HCT116 (cell line): ENCODE results near the gene CEMIP2. TPM values are rescaled to one million over a fixed set of nuclear protein-coding genes. Genes with fewer than 3 reads are reported as not detected.
A peak's percentile ranks its signal among the peaks of the same experiment; 100 is the strongest.

ENCODE experiments used
- ATAC-seq: fragments of 200-7000 bp; cut with Tn5 transposase; 2 replicates; pipeline ENCODE4 v1.9.1; 2020; ENCODE audit warnings: mild to moderate bottlenecking, moderate library complexity
- BruUV-seq: library from RNA; stranded (reverse); fragments of 400-500 nt; replicated peaks from 2 replicates; lab custom pipeline; 2021; lab: Mats Ljungman, UMichigan
- CTCF ChIA-PET: fragments of 300-600 bp; sonication (Branson Sonifier 250); formaldehyde crosslinking; loops from one replicate; lab custom pipeline; 2021; ENCODE audit warnings: antibody characterized with exemption; lab: Charles Lee
- POLR2A ChIA-PET: fragments of 300-600, 350-600 bp; sonication (Branson Sonifier 250); formaldehyde crosslinking; loops from one replicate; lab custom pipeline; 2021; ENCODE audit warnings: antibody characterized with exemption; lab: Charles Lee
- RAD21 ChIA-PET, 2 experiments: fragments of 300-600 bp; sonication (Branson Sonifier 250); formaldehyde crosslinking; loops; one replicate each; lab custom pipeline; 2023; ENCODE audit warnings: low total read pairs in 2 of 2; ENCODE audit not compliant: uncharacterized antibody in 2 of 2, unreplicated experiment in 2 of 2, low non-redundant PET in 1 of 2; lab: Charles Lee
- DNase-seq: peaks from one replicate; pipeline ENCODE4 v3.0.0-alpha.2; 2010; ENCODE audit warnings: low read depth, low spot score
- H2AFZ ChIP-seq: fragments of 200-600 bp; shearing (Covaris generic), sonication (generic); 2 replicates; pipeline ENCODE4 v1.6.1; 2017; ENCODE audit warnings: low read depth, mixed run types, mixed read lengths, antibody characterized with exemption, low read length; ENCODE audit not compliant: poor library complexity, severe bottlenecking
- H3K27ac ChIP-seq: 2 replicates; pipeline ENCODE4 v1.5.1; 2012; ENCODE audit warnings: low read depth, low read length
- H3K27me3 ChIP-seq: fragments of 200-600 bp; sonication (generic); 2 replicates; pipeline ENCODE4 v1.6.1; 2016; ENCODE audit warnings: mixed run types, low read length, mixed read lengths; ENCODE audit not compliant: insufficient read depth
- H3K36me3 ChIP-seq, 2 experiments: fragments of 200-500 bp in 1 of 2; fragments of 200-600 bp in 1 of 2; sonication (Bioruptor generic) in 1 of 2; sonication (generic) in 1 of 2; 2 replicates each; pipeline versions ENCODE4 v1.5.1 to v1.6.1; 2014 to 2016; ENCODE audit warnings: low read length in 2 of 2, inconsistent platforms in 1 of 2, mixed read lengths in 1 of 2, mixed run types in 1 of 2; ENCODE audit not compliant: insufficient read depth in 2 of 2, control insufficient read depth in 1 of 2
- H3K4me1 ChIP-seq, 2 experiments: fragments of 200-600 bp in 1 of 2; sonication (generic) in 1 of 2; 2 replicates each; pipeline versions ENCODE4 v1.5.1 to v1.6.1; 2012 to 2017; ENCODE audit warnings: low read length in 2 of 2, inconsistent platforms in 1 of 2, mild to moderate bottlenecking in 1 of 2, mixed read lengths in 1 of 2, mixed run types in 1 of 2, moderate library complexity in 1 of 2; ENCODE audit not compliant: insufficient read depth in 2 of 2, control insufficient read depth in 1 of 2
- H3K4me2 ChIP-seq: fragments of 200-600 bp; sonication (generic); 2 replicates; pipeline ENCODE4 v1.6.1; 2017; ENCODE audit warnings: mixed run types, low read length, mixed read lengths
- H3K4me3 ChIP-seq, 2 experiments: fragments of 200-600 bp in 1 of 2; sonication (generic) in 1 of 2; replicated peaks in 1 of 2; 2 replicates each; pipeline ENCODE4 v1.5.1; 2011 to 2016; ENCODE audit warnings: low read length in 2 of 2, control low read depth in 1 of 2, low read depth in 1 of 2, mild to moderate bottlenecking in 1 of 2, mixed read lengths in 1 of 2, mixed run types in 1 of 2
- H3K79me2 ChIP-seq: fragments of 200-600 bp; sonication (generic); 2 replicates; pipeline ENCODE4 v1.6.1; 2017; ENCODE audit warnings: mild to moderate bottlenecking, mixed run types, low read length, moderate library complexity, mixed read lengths; ENCODE audit not compliant: insufficient read depth
- H3K9ac ChIP-seq: fragments of 200-600 bp; sonication (generic); 2 replicates; pipeline ENCODE4 v1.6.1; 2016; ENCODE audit warnings: low read length, mixed read lengths
- H3K9me2 ChIP-seq: fragments of 200-600 bp; sonication (generic), shearing (Covaris generic); 2 replicates; pipeline ENCODE4 v1.6.1; 2017; ENCODE audit warnings: mixed run types, mild to moderate bottlenecking, moderate library complexity; ENCODE audit not compliant: insufficient read depth
- H3K9me3 ChIP-seq, 2 experiments: fragments of 200-500 bp in 1 of 2; fragments of 200-600 bp in 1 of 2; sonication (Bioruptor generic) in 1 of 2; sonication (generic) in 1 of 2; 2 replicates each; pipeline ENCODE4 v1.6.1; 2014 to 2017; ENCODE audit warnings: low read length in 2 of 2, mixed read lengths in 2 of 2, inconsistent platforms in 1 of 2, low read depth in 1 of 2, mild to moderate bottlenecking in 1 of 2, mixed run types in 1 of 2, moderate library complexity in 1 of 2; ENCODE audit not compliant: control insufficient read depth in 1 of 2, insufficient read depth in 1 of 2
- H4K20me1 ChIP-seq: fragments of 200-600 bp; sonication (generic), shearing (Covaris generic); 2 replicates; pipeline ENCODE4 v1.6.1; 2017; ENCODE audit warnings: mixed run types, mild to moderate bottlenecking, moderate library complexity; ENCODE audit not compliant: insufficient read depth
- CBX3 ChIP-seq: IDR thresholded peaks from 2 replicates; pipeline ENCODE4 v1.6.1; 2012; ENCODE audit warnings: low read depth
- CEBPB ChIP-seq: IDR thresholded peaks from 2 replicates; pipeline ENCODE4 v1.6.1; 2012; ENCODE audit warnings: low read depth
- EZH2 ChIP-seq: fragments of 200-600 bp; sonication (generic); IDR thresholded peaks from 2 replicates; pipeline ENCODE4 v1.6.1; 2017; ENCODE audit warnings: antibody characterized with exemption, mixed run types
- EZH2phosphoT487 ChIP-seq: fragments of 200-600 bp; IDR thresholded peaks from 2 replicates; pipeline ENCODE4 v1.6.1; 2018; ENCODE audit warnings: antibody characterized with exemption, borderline replicate concordance
- FOSL1 ChIP-seq: IDR thresholded peaks from 2 replicates; pipeline ENCODE4 v1.6.1; 2012; ENCODE audit warnings: low read depth
- JUND ChIP-seq: IDR thresholded peaks from 2 replicates; pipeline ENCODE4 v1.6.1; 2012
- MAX ChIP-seq: IDR thresholded peaks from 2 replicates; pipeline ENCODE4 v1.6.1; 2012
- POLR2A ChIP-seq: IDR thresholded peaks from 2 replicates; pipeline ENCODE4 v1.7.0; 2011; ENCODE audit warnings: borderline replicate concordance; ENCODE audit not compliant: insufficient read depth, insufficient read length; ENCODE audit errors: extremely low read depth
- POLR2AphosphoS5 ChIP-seq: IDR thresholded peaks from 2 replicates; pipeline ENCODE4 v1.6.1; 2011; ENCODE audit warnings: mild to moderate bottlenecking, low read depth, low read length, moderate library complexity
- RAD21 ChIP-seq: IDR thresholded peaks from 2 replicates; pipeline ENCODE4 v1.6.1; 2012; ENCODE audit warnings: low read depth, mild to moderate bottlenecking
- SIN3A ChIP-seq: IDR thresholded peaks from 2 replicates; pipeline ENCODE4 v1.6.1; 2012; ENCODE audit warnings: low read depth
- SP1 ChIP-seq: IDR thresholded peaks from 2 replicates; pipeline ENCODE4 v1.6.1; 2012; ENCODE audit warnings: low read depth
- TCF7L2 ChIP-seq: IDR thresholded peaks from 2 replicates; pipeline ENCODE4 v1.7.0; 2011; ENCODE audit warnings: borderline replicate concordance, inconsistent platforms; ENCODE audit not compliant: insufficient read depth, insufficient read length; ENCODE audit errors: extremely low read depth
- intact Hi-C: fragments of 100-400 bp; cut with micrococcal nuclease; formaldehyde crosslinking; loops from 2 replicates; pipeline ENCODE4 v1.10.0; 2022
- total RNA-seq: library from RNA; stranded (reverse); gene quantifications from one replicate; pipeline ENCODE4 v1.2.1, GENCODE V29; 2021; ENCODE audit not compliant: unreplicated experiment

CEMIP2 gene
- total RNA-seq, 1 experiment from 2014 or later = 14.3 TPM

- Histone ChIP-seq H3K9ac (no peak overlapping the region), H2AFZ (no peak overlapping the region), H3K27ac (no peak overlapping the region), H3K36me3 (peaks cover 0 to 2% of the 10 kb centered on the region in 2 experiments; a peak in 2 of 4 replicates), H3K4me1 (peaks cover 9 to 17% of the 10 kb centered on the region in 2 experiments; a peak in 3 of 4 replicates), H3K4me2 (peak overlapping the region; percentile 37), H4K20me1 (no peaks in the 10 kb centered on the region; the same call in 1 of the 2 replicates), H3K4me3 (no peak overlapping the region), H3K79me2 (no peaks in the 10 kb centered on the region), H3K9me3 (no peaks in the 10 kb centered on the region), H3K9me2 (no peaks in the 10 kb centered on the region), H3K27me3 (no peaks in the 10 kb centered on the region)
- no TSS peak for BruUV-seq
- RAD21 ChIA-PET = no interaction called here
- TF ChIP-seq POLR2A (no peak), TCF7L2 (peak; percentile 35), SIN3A (peak; percentile 55; the same call in 1 of the 2 replicates), EZH2 (no peak), MAX (peak; percentile 38; the same call in 1 of the 2 replicates), POLR2AphosphoS5 (peak; percentile 22; the same call in 1 of the 2 replicates), CEBPB (peak; percentile 91), JUND (peak; percentile 87), EZH2phosphoT487 (no peak), RAD21 (no peak), SP1 (peak; percentile 82), CBX3 (peak; percentile 66; the same call in 1 of the 2 replicates), FOSL1 (peak; percentile 87)
- CTCF ChIA-PET = interaction anchor here (1.1 kb wide), 1 partner anchor 10 kb away, joined by 3 read pairs; no protein-coding TSS in a partner anchor
- intact Hi-C loops = no loop called here
- DNase-seq = peak; percentile 79
- ATAC-seq = peak; percentile 89
- POLR2A ChIA-PET = no interaction called here
Observed at GRCh38 chr9:71725590-71726338, 42.5 kb downstream of the CEMIP2 start.
